Heart left ventricle (tissue), 13 donors: ENCODE results near the gene USP12.
"Not testable (repeated sequence)": the region's sequence is repeated elsewhere in the genome, so short reads cannot be mapped to it uniquely, and the experiment has no call there.

Experiments used
- CTCF ChIP-seq, 12 donors: fragments of 200-600 bp; sonication (generic) in 4 of 12; IDR thresholded peaks; one replicate each; pipeline versions ENCODE4 v1.5.0 to v1.8.0; 2018 to 2022; ENCODE audit warnings: antibody characterized with exemption in 12 of 12, mild to moderate bottlenecking in 5 of 12
- POLR2A ChIP-seq, 2 donors: fragments of 450-650 bp; IDR thresholded peaks; one replicate each; pipeline ENCODE4 v1.6.1; 2017; ENCODE audit warnings: antibody characterized with exemption in 2 of 2, mild to moderate bottlenecking in 2 of 2, moderate library complexity in 2 of 2
- donor health status: ischemic (EF 13 %, LVEDD 7.1; RV severe dilation, severe dysfunction).
- donor health status: DM: no; HTN: yes; CAD: no.
- donor health status: DM: no; HTN: no; CAD: no.
- donor health status: ischemic (EF 25% LVEDD 6.9; RV normal size, moderate dysfunction).
- donor health status: ischemic (EF 25% LVEDD 5.7; RV mildly dilated, moderate dysfunction).
- donor health status: ischemic (EF 35%, LVEDD 5.7; RV mildly dilated, moderate dysfunction).
- donor health status: nonischemic (EF 11% LVEDD 7.7; RV severe dilation, severe dysfunction).
- donor health status: DM: yes; HTN: yes; CAD: no.
- donor health status: PGD.
- donor health status: ischemic (EF 29% LVEDD 5.4; RV normal size, mild dysfunction).
- donor health status: nonischemic (EF 23%, LVEDD 6.1; RV moderate dilation, normal function).

GRCh38 chr13:27192367-27192766 is 20.8 kb upstream of the USP12 start:
- not testable (repeated sequence) for TF ChIP-seq POLR2A, CTCF (IDR thresholded peaks at IDR 0.05)
